HPDE6-E6E7 (cell line): Measurements from ENCODE around the gene ZDHHC13.

ENCODE experiments used
- DNase-seq: peaks from one replicate; pipeline ENCODE4 v3.0.0; 2011; ENCODE audit warnings: missing footprints; ENCODE audit errors: extremely low spot score

ZDHHC13 gene

GRCh38 chr11:19116971-19117759 is at the start of gene ZDHHC13:
TSS of gene ZDHHC13 (plus strand) at chr11:19117168. CDS start at chr11:19117250, 82 bp downstream.
- peak; percentile 99 for DNase-seq

- DNase-seq: peak; percentile 51
These were observed 45.7 kb upstream of the ZDHHC13 start for GRCh38 chr11:19071255-19071654.

GRCh38 chr11:19072464-19072863 is 44.5 kb upstream of the ZDHHC13 start:
- no peak for DNase-seq

- DNase-seq: no peak
These were observed 43.2 kb upstream of the ZDHHC13 start for GRCh38 chr11:19073454-19074415.

- DNase-seq: no peak
These were observed 41.3 kb upstream of the ZDHHC13 start for GRCh38 chr11:19075636-19076035.

GRCh38 chr11:19076744-19077589 is 40.0 kb upstream of the ZDHHC13 start:
- no peak for DNase-seq

- no peak for DNase-seq
These were observed 39.0 kb upstream of the ZDHHC13 start for GRCh38 chr11:19077965-19078364.

GRCh38 chr11:19079643-19080440 is 37.1 kb upstream of the ZDHHC13 start:
- peak; percentile 83 for DNase-seq

- DNase-seq: no peak
These were observed 36.4 kb upstream of the ZDHHC13 start for GRCh38 chr11:19080579-19080993.

GRCh38 chr11:19083166-19083565 is 33.8 kb upstream of the ZDHHC13 start:
- no peak for DNase-seq

- no peak for DNase-seq
These were observed 32.2 kb upstream of the ZDHHC13 start for GRCh38 chr11:19084661-19085315.

GRCh38 chr11:19087658-19088057 is 29.3 kb upstream of the ZDHHC13 start:
- peak; percentile 52 for DNase-seq

GRCh38 chr11:19088791-19089190 is 28.2 kb upstream of the ZDHHC13 start:
- no peak for DNase-seq

- DNase-seq: peak; percentile 72
These were observed 27.5 kb upstream of the ZDHHC13 start for GRCh38 chr11:19089421-19089820.

GRCh38 chr11:19091366-19091765 is 25.6 kb upstream of the ZDHHC13 start:
- DNase-seq: no peak

GRCh38 chr11:19092342-19092741 is 24.6 kb upstream of the ZDHHC13 start:
- no peak for DNase-seq

GRCh38 chr11:19092850-19093249 is 24.1 kb upstream of the ZDHHC13 start:
- no peak for DNase-seq

GRCh38 chr11:19093976-19094375 is 23.0 kb upstream of the ZDHHC13 start:
- peak; percentile 28 for DNase-seq

- DNase-seq: no peak
These were observed 22.1 kb upstream of the ZDHHC13 start for GRCh38 chr11:19094859-19095258.

- DNase-seq: no peak
These were observed 17.9 kb upstream of the ZDHHC13 start for GRCh38 chr11:19099093-19099492.
